GM23338 (cell line): ENCODE measurements around the gene LYL1.
"Not testable (repeated sequence)": the region's sequence is repeated elsewhere in the genome, so short reads cannot be mapped to it uniquely, and the experiment has no call there.

ENCODE experiments used
- EZH2 ChIP-seq: fragments of 200-600 bp; sonication (generic); IDR thresholded peaks from one replicate; pipeline ENCODE4 v1.8.0; 2017; ENCODE audit warnings: antibody characterized with exemption, mild to moderate bottlenecking, low read depth; ENCODE audit not compliant: unreplicated experiment
- EZH2phosphoT487 ChIP-seq: fragments of 200-600 bp; sonication (generic); IDR thresholded peaks from one replicate; pipeline ENCODE4 v1.8.1; 2018; ENCODE audit warnings: antibody characterized with exemption; ENCODE audit not compliant: unreplicated experiment
- POLR2AphosphoS5 ChIP-seq: IDR thresholded peaks from 2 replicates; pipeline ENCODE4 v1.6.1; 2016; ENCODE audit warnings: antibody characterized with exemption, low read depth
- TF ChIP-seq, protein P1 (sequence below), 2 experiments: fragments of 200-600 bp in 1 of 2; sonication (generic) in 1 of 2; conservative IDR thresholded peaks; 2 replicates each; pipeline versions ENCODE4 v1.5.1 to v1.6.1; 2016 to 2017; ENCODE audit warnings: antibody characterized with exemption in 2 of 2, low read depth in 2 of 2, mild to moderate bottlenecking in 2 of 2, moderate library complexity in 1 of 2

DNA sequence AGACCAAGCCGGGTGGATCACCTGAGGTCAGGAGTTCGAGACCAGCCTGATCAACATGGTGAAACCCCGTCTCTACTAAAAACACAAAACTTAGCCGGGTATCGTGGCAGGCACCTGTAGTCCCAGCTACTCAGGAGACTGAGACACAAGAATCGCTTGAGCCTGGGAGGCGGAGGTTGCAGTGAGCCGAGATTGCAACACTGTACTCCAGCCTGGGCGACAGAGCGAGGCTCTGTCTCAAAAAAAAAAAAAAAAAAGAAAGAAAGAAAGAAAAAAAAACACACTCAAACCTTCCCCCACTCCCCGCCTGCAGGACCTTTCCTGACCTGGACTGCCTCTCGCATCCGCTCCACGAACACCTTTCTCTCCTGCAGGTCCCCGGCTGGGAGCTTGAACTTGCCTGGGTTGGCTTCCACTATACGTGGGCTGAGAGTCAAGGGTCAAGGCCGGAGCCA lies 46.5 kb upstream of the LYL1 start:
- TF ChIP-seq, protein P1, sequence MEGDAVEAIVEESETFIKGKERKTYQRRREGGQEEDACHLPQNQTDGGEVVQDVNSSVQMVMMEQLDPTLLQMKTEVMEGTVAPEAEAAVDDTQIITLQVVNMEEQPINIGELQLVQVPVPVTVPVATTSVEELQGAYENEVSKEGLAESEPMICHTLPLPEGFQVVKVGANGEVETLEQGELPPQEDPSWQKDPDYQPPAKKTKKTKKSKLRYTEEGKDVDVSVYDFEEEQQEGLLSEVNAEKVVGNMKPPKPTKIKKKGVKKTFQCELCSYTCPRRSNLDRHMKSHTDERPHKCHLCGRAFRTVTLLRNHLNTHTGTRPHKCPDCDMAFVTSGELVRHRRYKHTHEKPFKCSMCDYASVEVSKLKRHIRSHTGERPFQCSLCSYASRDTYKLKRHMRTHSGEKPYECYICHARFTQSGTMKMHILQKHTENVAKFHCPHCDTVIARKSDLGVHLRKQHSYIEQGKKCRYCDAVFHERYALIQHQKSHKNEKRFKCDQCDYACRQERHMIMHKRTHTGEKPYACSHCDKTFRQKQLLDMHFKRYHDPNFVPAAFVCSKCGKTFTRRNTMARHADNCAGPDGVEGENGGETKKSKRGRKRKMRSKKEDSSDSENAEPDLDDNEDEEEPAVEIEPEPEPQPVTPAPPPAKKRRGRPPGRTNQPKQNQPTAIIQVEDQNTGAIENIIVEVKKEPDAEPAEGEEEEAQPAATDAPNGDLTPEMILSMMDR (conservative IDR thresholded peaks at IDR 0.05; ENCODE audit: low read depth in 2 of 2) = not testable (repeated sequence)
- not testable (repeated sequence) for TF ChIP-seq POLR2AphosphoS5, EZH2phosphoT487, EZH2
